HG03460 (cell line): ENCODE results near the gene SALL1.

ENCODE experiments used
- ATAC-seq: cut with Tn5 transposase; IDR thresholded peaks from one replicate; pipeline ENCODE4 v1.9.1; 2021; ENCODE audit not compliant: unreplicated experiment

The SALL1 gene

DNA sequence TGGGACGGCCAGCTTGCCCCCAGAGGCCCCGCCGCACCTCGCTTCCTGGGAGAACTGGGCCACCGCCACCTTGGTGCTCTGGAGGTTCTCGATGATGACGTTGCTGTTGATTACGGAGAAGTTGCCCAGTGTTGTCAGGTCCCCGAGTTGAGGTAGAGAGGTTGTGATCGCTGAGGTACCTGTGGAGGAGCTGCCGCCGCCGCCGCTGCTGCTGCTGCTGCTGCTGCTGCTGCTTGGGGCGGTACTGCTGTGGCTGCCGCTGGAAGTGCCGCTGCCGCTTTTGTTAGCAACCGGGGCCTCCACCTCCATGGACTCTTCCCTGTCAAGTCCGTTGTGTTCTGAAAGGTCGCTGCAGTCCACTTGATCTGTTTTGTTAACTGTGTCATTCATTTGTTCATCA is 9.5 kb downstream of the SALL1 start:
- ATAC-seq: no peak

DNA sequence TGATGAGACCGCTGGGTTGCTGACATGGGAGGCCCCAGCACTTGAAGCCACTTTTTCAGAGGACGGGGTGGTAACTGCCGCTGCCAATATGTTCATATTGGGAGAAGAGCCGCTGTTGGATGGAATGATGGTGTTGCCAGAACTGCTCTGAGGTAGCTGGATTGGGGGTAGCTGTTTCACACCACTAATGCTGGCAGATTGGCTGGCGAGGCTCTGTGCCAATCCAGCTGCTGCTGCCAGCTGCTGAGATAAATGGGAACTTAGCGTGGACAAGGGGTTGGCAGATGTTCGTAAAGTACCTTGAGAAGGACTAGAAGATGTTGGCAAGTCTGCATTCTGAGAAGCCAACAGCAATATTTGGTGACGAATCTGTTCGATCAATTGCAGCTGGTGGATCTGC is 10.0 kb downstream of the SALL1 start:
- ATAC-seq: no peak

DNA sequence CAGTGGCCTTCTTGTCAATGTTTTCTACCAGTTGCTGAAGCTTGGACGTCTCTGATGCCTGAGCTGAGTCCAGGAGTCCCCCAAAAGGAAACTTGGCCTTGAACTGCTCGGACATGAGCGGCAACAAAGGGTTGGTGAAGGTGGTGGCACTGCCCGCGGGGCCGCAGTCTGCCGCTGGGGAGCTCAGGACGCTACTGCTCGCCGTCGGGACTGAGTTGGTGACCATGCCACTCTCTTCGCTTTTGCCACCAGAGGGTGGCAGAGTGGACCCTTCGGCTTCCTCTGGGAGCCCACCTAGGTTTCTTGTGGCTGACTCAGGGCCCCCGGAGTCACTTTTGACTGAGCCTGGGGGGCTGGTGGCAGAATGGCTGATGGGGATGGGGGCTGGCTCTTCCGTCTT is 11.0 kb downstream of the SALL1 start:
- ATAC-seq: no peak

DNA sequence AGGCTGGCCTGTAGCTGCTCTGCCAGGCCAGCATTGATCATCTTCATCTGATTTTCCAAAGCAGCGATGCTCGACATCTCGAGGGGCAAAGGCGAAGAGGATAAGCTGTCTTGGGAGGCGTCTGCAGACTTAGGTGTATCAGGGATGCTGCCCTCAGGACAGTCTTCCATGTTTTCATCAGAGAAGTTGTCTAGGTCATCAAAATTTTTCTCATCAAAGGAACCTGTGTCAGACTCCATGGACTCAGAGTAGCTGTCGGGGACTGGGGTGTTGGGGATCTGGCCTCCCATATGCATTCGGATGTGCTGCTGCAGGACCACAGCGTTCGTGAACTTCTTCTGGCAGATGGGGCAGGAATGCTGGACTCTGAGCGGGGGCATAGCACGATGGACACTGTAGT is 11.5 kb downstream of the SALL1 start:
- ATAC-seq: no peak

DNA sequence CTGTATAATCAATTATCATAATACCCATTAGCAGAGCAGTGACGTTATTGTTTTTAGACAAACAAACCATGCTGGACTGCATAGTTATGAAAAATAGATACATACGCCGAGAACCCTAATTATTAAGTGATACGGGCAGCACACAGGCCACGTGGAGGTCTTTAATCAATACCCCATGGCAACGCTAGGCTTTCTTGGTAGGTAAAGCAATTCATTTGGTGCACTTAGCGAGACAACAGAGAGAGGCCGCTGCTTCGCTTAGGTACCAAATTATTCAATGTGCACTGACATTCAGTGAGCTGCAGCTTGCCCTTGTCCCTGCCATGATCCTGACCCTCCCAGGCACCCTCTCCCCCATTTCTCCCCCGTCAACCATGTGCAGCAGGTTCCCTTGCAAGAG is 12.9 kb downstream of the SALL1 start:
- ATAC-seq: no peak

DNA sequence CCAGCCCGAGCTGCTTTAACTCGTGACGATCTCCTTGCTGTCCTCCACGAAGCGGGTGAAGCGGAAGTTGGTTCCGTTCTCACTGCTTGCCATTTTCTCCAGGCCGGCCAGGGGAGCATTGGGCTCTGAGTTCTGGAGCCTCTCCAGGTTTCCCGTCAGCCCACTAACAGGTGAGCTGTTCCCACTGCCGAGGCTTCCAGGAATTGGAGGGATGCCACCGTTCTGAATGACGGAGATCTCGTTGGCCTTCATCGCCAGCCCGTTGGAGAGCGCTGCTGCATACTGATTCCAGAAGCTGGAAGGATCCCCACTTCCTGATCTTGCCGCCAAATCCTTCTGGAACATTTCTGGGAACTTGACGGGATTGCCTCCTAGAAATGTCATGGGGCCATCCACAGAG is 14.0 kb downstream of the SALL1 start:
- ATAC-seq: no peak

DNA sequence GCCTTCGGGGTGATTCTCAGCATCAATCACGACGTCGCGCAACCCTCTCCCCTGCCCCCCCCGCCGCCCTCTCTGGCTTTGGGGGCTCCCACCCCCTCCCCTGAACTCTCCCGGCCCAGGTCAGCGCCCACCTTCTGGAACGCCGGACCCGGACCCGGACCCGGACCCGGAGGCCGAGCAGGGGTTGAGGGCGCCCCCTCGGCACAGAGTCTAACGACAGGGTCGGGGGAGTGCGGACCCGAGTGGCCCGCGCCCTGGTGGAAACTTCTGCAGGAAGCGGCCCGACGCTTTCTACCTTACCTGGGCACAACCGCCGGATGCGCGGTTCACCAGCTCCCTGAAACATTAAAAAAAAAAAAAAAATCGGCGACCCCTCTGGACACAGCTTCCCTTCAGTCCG is 16.2 kb downstream of the SALL1 start:
- no peak for ATAC-seq

DNA sequence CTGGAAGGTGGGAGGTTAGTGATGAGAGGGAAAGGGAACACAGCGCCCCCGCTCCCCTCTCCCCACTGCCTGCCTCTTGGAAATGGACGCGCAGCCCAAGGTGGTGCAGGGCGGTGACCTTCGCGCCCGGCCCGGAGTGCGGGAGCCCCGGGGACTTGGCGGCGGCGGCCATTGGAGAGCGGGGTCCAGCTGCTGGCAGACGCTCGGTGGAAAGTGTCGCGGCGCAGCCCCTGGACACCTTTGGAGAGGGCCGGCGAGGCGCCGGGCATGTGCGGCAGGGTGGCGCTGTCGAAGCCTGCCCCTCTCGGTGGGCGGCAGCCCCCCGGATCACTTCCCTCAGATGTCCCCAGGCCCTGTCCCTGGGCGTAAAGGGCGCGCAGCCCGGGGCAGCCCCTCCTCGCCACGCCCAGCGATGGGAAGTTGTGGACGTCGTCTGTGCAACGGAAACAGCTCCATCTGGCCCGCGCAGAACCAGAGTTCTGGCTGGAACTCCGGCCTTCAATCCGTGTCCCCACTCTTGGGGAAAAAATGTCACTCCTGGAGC is 16.7 kb downstream of the SALL1 start:
- no peak for ATAC-seq

DNA sequence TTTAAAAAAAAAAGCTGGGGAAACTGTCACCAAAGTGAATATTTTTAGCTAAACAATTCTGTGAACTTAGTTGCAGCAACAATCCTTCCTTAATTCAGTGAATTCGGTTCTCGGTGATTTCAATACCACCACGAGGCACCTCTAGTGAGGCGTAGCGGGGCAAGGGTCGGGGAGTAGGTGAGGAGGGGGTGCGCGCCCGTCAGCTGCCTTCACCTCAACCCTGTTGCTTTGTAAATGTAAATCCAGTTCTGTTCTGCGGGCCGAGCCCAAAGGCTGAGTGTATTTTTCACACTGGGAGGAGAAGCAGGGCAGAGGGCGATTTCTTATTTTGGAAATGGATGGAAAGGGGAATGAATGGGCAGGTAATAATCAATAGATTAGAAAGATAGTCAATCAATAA is 17.4 kb downstream of the SALL1 start:
- ATAC-seq: no peak

DNA sequence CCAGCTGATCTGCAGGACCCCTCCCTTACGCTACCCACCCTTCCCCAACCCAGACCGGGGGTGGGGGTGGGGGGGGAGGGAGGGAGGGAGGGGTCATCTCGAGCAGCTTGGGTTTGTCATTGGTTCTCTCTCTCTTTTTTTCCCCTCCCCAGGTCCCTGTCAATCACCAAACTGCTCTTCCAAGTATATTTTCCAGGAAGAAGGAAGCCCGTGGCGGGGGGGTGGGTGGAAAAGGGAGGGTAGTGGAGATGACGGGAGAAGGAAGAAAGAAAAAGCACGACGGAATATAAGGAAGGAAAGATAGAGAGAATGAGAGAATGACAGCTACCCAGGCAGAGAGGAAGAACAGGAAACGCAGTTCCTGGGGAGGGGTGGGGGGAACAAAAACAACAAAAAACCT is 17.9 kb downstream of the SALL1 start:
- ATAC-seq: no peak

DNA sequence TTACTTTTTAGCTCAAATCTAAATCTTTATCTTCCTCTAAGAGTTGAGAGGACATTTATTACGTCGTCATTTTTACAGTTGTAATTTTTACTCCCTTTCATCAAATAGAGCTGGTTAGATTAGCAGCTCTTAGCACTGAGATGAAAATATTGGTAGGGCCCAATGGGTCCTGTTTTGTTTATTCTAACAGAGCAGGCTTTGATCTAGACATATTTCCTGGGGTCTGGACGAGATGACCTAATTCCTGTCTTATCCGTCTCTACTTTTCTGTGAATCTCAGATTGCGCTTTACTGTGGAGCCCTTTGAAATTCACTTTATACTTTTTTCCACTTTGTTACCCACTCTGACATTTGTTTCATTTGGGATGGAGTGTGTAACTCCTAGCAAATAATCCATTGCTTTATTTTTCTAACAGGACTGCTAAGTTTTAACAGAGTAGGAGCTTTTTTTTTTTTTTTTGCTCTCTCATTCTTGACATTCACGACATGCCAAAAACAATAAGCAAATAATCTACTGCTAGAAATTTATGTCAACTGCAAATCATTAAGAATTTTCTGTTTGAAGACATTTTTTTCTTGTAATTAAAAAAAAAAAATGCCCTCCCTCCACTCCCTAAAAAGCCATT is 18.5 kb downstream of the SALL1 start:
- ATAC-seq: no peak

DNA sequence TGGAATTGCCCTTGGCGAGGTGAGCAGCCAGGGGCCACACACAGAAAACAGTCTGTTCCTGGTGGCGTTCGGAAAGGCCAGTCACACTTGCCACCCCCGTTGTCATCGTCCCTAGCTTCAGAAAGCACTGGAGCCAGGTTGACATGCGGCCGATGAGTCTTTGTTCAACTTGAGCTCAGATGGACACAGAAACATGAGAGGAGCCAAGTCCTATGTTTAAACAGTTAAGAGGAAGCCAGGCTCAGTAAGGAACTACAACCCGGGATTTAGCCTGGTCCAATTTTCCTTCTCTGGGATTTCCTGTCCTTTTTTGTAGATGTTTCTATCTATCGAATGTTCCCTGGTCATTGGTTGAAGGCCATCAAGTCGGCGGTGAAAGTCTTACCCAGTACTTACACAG is 19.5 kb downstream of the SALL1 start:
- ATAC-seq: no peak

DNA sequence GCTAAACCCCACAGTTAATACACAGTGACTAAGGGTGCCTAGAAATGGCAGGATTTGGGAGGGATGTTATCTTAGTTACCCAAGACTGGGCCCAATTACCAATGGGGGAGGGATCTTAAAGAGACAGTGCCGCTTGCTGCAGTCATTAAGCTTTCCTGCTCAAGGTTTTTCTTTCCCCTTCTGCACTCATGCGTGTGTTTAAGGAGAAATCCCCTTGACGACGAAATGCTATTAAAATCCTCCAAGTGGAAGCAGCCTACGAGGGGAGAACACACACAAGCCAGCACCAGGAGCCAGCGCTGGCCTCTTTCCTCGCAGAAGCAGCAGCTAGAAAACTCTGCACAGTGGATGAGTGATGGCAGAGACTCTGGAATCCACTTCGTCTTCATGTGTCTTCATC is 22.0 kb downstream of the SALL1 start:
- no peak for ATAC-seq

DNA sequence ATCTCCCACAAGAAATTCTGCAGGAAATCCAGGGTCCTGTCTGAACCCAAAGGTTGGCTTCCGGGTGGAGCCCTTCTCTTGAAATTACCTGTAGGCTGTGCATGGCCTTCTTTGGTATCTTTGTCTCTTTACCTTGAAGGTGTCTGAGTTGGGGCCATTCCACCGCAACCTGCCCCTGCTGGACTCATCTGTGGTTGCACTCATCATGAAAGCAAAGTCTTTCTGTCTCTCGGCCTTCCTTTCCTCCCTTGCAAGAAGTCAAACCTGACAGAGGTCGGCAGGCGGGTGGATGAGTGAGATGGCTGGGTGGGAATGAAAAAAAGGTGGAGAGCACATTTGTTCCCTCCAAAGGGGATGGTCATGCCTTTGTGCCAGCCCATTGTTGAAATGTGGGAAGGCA is 25.1 kb downstream of the SALL1 start:
- ATAC-seq: no peak

DNA sequence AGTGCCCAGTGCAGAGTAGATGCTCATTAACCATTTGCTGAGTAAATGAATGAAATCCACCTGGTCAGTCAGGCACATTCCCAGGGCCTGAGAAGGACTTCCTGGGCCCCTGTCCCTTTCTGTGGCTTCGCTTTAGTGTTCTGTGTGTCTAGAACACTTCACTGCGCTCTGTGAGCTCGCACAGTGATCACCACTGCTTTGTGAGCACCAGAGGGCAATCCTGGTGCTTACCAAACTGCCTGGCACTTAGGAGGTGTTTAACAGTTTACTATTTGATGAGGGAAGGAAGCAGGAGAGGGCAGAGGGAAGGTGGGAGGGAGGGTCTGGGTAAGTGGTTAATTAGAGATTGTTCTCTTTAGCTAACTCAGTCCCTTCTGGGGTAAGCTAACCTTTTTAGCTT is 26.2 kb downstream of the SALL1 start:
- ATAC-seq: no peak

DNA sequence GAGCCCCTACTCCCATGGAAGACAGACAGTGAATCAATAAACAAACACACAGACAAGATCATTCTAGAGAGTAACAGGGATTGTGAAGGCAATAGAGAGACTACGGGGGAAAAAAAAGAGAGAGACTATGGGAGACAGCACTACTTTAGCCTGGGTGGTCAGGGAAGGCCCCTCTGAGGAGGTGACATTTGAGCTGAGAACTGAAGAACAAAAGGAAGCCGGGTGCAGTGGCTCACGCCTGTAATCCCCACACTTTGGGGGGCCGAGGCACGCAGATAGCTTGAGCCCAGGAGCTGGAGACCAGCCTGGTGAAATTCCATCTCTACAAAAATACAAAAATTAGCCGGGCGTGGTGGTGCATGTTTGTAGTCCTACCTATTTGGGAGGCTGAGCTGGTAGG is 29.2 kb downstream of the SALL1 start:
- no peak for ATAC-seq

DNA sequence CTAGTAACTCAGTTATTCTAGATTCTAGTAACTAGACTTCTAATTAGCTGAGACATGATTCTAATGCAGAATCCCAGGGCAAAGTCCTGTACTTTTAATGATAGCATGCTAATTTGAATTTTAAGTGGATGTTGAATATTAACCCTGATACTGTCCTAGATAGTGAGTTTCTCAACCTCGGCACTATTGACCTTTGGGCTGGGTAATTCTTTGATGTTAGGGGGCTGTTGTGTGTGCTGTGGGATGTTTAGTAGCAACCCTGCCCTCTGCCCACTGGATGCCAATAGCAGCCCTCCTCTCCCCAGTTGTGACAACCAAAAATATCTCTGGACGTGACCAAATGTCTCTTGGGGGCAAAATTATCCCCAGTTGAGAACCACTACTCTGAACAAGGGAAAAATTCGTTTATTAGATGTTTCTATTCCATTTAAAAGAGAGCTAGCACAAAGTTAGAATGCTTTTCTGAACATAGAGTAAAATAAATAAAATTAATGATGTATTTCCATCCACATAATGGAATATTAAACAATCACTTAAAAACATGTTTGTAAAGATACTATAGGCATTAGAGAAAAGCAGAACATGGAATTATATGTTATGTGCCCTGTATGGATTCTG is 30.2 kb downstream of the SALL1 start:
- ATAC-seq: no peak

DNA sequence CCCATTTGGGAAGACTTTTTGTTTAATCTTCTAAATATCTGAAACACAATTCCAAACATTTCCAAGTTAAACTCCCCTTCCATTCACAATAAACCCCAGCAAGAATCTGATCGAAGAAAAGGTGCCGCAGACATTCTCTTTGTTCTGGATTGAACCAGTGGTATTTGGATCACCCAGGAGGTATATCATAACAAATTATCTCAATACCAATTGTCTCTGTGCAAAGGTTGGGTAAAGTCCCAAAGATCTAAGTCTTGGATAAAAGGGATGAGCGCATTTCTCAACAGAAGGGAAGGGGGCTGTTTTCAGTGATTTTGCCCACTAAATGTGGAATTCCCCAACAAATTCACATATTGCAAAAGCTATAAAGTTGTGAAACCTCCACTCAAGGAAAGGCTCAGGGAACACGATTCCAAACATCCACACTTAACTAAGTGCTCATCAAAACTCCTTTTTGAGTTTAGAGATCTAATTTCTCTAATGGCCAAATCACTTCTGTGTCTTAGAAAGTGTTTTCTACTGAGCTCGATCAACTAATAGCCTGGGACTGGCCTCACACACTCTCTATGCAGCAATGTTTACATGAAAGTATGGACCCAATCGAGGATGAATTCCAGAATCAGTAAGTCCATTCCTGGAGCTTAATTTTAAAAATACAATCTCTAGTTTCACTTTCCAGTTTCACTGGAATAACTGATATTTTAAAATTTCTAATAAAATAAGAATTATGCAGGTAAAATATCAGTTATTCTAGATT is 30.9 kb downstream of the SALL1 start:
- no peak for ATAC-seq

DNA sequence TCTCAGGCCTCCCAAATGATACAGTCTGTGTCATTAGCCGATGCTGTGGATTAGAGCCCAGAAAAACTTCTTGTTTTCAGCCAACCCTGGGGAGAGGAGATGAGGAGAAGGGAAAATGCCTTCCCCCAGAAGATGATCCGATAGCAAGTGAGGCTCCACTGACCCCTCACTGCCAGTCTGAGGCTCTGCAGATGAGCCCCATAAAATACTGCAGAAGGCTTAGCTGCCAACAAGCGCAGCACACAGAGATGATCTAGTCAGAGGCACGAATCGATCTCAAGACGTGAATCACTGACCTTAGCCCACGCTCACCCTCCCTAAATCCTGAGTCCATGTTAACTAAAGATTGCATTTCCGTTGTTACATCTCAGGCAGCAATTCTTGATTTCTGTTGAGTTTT is 31.5 kb downstream of the SALL1 start:
- no peak for ATAC-seq

DNA sequence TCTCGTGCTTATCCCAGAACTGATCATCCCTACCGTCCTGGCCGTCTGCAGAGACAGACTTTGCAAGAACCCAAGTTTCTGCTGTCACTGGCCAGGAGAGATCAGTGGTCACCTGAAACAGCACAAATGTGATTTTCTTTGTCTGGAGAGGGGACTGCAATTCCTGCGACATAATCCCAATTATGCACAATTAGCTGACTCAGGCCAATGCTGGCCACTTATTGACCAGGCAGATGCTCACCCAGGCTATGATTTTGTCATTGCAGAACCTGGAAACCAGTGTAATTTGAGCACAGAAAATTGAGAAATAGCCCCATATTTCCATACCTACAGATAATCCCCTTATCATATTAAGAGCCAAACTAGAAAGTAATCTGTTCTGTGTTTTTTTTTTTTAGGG is 34.7 kb downstream of the SALL1 start:
- ATAC-seq: no peak

DNA sequence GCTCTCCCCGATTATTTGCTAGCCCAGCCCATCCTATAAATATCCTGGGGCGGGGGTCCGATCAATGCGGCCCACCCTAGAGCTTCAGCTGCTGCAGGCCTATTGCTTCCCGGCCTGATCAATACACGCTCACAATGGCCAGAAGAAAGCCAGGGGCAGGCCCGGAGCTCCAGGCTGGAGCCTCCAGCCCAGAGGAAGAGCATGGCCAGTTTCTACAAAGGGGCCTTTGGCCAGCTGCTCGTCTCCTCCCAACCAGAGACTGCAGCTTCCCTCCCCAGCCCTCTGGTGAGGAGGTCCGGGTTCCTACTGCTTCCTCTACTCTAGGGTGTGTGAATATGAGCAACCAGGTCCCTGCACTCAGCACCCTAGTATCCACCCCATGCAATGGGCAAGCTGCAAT is 36.7 kb downstream of the SALL1 start:
- no peak for ATAC-seq
